Cardiac muscle cell (in vitro differentiated cells and primary cell): ENCODE results near the gene ARHGAP26. TPM values are rescaled to one million over a fixed set of nuclear protein-coding genes. Genes with fewer than 3 reads are reported as not detected.

Source experiments
- DNase-seq, 2 donors: peaks; one replicate each; pipeline versions ENCODE4 v3.0.0 to v3.0.0-alpha.2; 2010 to 2017; ENCODE audit warnings: low read depth in 1 of 2, low spot score in 1 of 2
- H3K27ac ChIP-seq: fragments of 200-600 bp; sonication (generic); 2 replicates; pipeline ENCODE4 v1.5.1; 2016
- H3K27me3 ChIP-seq: fragments of 200-600 bp; sonication (generic); 2 replicates; pipeline ENCODE4 v1.6.0; 2016; ENCODE audit warnings: control low read depth
- H3K36me3 ChIP-seq: fragments of 200-600 bp; sonication (generic); 2 replicates; pipeline ENCODE4 v1.5.1; 2016; ENCODE audit warnings: control low read depth
- H3K4me1 ChIP-seq: fragments of 200-600 bp; sonication (generic); 2 replicates; pipeline ENCODE4 v1.8.1; 2017; ENCODE audit warnings: low read depth, mild to moderate bottlenecking, mixed run types
- H3K4me3 ChIP-seq: fragments of 200-600 bp; sonication (generic); 2 replicates; pipeline ENCODE4 v1.5.1; 2016; ENCODE audit warnings: mild to moderate bottlenecking
- H3K9me3 ChIP-seq: fragments of 200-600 bp; sonication (generic); 2 replicates; pipeline ENCODE4 v1.5.1; 2017; ENCODE audit warnings: low read depth, mild to moderate bottlenecking, control low read depth
- polyA plus RNA-seq: library from polyadenylated mRNA; unstranded; fragments of >200 nt; fragmentation: Nextera tagmentation; extraction: Ambion mirVana; gene quantifications from 2 replicates; pipeline ENCODE4 v1.2.1, GENCODE V29; 2016
- total RNA-seq: library from RNA; depleted of rRNA; stranded (reverse); fragments of >200 nt; gene quantifications from 2 replicates; pipeline ENCODE4 v1.2.3, GENCODE V29; 2016
- TF ChIP-seq, protein P1 (sequence below): IDR thresholded peaks from 2 replicates; pipeline ENCODE4 v1.5.1; 2012; ENCODE audit warnings: low read depth, mild to moderate bottlenecking, low read length

The ARHGAP26 gene
- total and polyA plus RNA-seq, 2 experiments from 2014 or later, result 12.7 to 16.2 TPM

DNA sequence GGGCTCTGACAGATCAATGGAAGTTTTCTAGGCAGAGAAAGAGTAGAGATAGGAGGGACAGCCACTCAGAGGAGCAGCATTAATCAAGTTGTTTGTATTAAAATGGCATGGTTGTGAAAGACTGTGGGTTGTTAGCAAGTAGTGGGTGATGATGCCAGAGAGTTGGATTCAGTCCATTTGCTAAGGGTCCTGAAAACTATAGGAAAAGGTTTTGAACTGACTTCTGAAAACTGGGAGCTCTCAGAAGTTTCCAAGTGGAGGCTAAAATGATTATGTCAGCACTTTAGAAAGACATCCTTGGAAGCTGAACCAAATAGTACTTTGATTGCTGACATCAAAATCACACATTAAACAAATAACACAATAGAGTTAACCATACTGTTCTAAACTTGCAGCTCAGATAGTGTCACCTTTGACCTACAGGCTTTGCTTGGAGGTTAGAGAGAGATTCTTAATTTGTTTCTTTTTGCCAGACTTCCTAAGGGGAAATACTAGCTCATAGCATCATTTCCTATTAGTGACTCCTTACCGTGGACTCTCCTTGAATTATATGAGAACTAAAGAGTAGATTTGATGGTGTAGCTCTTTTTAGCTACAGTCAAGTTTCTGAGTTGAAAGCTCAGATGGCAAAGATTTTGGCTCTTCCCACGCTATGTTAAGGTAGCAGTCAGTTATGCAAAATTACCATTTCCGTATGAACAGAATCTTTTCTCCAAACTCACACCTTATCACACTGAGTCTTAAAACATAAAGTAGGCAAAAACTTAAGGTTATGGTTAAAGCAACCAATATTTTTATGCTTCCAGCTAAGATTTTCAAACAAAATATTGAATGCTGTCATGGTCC lies 356.2 kb downstream of the ARHGAP26 start:
- Histone ChIP-seq H3K27me3 (no peaks in the 10 kb centered on the region), H3K36me3 (no peaks in the 10 kb centered on the region), H3K9me3 (no peaks in the 10 kb centered on the region), H3K4me3 (no peak overlapping the region), H3K4me1 (peaks cover 33% of the 10 kb centered on the region), H3K27ac (no peak overlapping the region)
- peak in 1 of 2 donors; percentile 39 for DNase-seq
- TF ChIP-seq, protein P1, sequence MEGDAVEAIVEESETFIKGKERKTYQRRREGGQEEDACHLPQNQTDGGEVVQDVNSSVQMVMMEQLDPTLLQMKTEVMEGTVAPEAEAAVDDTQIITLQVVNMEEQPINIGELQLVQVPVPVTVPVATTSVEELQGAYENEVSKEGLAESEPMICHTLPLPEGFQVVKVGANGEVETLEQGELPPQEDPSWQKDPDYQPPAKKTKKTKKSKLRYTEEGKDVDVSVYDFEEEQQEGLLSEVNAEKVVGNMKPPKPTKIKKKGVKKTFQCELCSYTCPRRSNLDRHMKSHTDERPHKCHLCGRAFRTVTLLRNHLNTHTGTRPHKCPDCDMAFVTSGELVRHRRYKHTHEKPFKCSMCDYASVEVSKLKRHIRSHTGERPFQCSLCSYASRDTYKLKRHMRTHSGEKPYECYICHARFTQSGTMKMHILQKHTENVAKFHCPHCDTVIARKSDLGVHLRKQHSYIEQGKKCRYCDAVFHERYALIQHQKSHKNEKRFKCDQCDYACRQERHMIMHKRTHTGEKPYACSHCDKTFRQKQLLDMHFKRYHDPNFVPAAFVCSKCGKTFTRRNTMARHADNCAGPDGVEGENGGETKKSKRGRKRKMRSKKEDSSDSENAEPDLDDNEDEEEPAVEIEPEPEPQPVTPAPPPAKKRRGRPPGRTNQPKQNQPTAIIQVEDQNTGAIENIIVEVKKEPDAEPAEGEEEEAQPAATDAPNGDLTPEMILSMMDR, result no peak

- no peak overlapping the region for H3K4me3 ChIP-seq
- H3K27me3 ChIP-seq, result no peaks in the 10 kb centered on the region
- H3K27ac ChIP-seq, result no peak overlapping the region
- TF ChIP-seq, protein P1, result no peak
- DNase-seq, result no peak
- no peaks in the 10 kb centered on the region for H3K36me3 ChIP-seq
- no peaks in the 10 kb centered on the region for H3K9me3 ChIP-seq
- H3K4me1 ChIP-seq, result peaks cover 33% of the 10 kb centered on the region
Observed at GRCh38 chr5:143128412-143129071, 358.4 kb downstream of the ARHGAP26 start.

GRCh38 chr5:143129203-143129602 lies 359.0 kb downstream of the ARHGAP26 start:
- H3K27ac ChIP-seq, result no peak overlapping the region
- no peak overlapping the region for H3K4me3 ChIP-seq
- H3K4me1 ChIP-seq, result peaks cover 33% of the 10 kb centered on the region
- TF ChIP-seq, protein P1, result no peak
- no peak for DNase-seq
- H3K27me3 ChIP-seq, result no peaks in the 10 kb centered on the region
- H3K36me3 ChIP-seq, result no peaks in the 10 kb centered on the region
- H3K9me3 ChIP-seq, result no peaks in the 10 kb centered on the region

DNA sequence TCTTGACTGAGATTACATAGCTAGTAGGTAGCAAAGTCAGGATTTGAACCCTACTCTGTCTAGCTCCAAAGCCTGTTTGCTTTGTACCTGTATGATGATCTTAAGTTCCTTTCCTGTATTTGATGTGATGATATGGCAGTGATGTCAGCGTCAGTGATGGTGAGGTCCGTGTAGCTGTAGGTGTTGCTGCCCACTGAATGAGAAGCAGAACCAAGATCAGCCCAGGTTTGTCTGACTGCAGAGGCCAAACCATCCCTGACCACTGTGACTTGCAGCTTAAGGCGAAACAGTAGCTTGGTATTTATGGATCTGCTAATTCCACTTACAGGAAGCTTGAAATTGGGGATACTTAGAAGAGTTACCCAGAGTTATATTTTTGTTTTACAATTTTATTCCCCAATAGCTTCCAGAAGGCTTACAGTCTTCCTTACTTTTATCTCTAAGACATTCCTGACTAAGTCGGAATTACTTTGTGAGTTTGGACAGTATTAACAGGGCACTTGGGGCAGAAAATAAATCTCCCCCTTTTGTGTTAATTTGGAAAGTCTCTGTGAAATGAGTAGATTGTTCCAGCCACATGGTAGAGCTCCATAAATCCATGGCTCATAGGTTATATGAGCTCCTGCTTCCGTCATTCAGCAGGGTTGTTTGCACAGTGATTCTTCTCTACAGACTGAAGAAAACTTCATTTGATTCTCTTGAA lies 359.9 kb downstream of the ARHGAP26 start:
- H3K4me3 ChIP-seq, result no peak overlapping the region
- TF ChIP-seq, protein P1, result no peak
- peaks cover 33% of the 10 kb centered on the region for H3K4me1 ChIP-seq
- H3K36me3 ChIP-seq, result no peaks in the 10 kb centered on the region
- no peaks in the 10 kb centered on the region for H3K9me3 ChIP-seq
- H3K27me3 ChIP-seq, result no peaks in the 10 kb centered on the region
- no peak overlapping the region for H3K27ac ChIP-seq
- DNase-seq, result no peak

DNA sequence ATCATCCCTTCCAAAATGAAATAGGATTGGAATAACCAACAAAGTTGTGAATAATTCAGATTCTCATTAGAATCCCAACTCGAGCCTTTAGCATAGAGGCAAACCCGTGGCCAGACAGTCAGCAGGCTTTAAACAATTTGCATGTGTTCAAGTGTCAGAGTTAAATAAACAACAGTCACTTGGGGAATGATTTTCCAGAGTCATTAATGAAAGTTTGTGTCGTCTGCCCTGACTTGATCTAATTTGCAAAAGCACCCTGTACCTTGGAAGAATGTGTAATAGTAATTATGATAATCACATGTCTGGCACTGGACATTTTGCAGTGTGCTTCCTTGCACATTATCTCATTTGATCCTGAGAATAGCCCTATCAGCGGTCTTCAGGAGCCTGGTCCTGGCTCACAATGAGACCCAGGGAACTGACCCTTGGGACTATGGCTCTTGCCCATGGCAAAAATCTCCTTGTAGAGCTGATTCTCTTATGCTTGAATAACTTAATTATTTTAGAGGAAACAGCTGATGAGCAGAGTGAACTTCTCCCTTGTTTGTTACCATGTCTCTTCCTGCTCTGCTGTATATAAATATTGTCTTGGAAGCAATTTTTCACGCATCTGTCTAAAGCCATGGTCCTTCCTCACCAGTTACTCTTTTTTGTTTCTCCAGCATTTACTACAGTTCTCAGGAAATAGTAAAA lies 360.6 kb downstream of the ARHGAP26 start:
- H3K27ac ChIP-seq, result no peak overlapping the region
- TF ChIP-seq, protein P1, result no peak
- H3K36me3 ChIP-seq, result no peaks in the 10 kb centered on the region
- no peak for DNase-seq
- H3K27me3 ChIP-seq, result no peaks in the 10 kb centered on the region
- peaks cover 33% of the 10 kb centered on the region for H3K4me1 ChIP-seq
- H3K4me3 ChIP-seq, result no peak overlapping the region
- no peaks in the 10 kb centered on the region for H3K9me3 ChIP-seq
